Calu3 (cell line): ENCODE measurements around the gene KCNK3. TPM values are rescaled to one million over a fixed set of nuclear protein-coding genes. Genes with fewer than 3 reads are reported as not detected.

Source experiments
- BruUV-seq: library from RNA; stranded (reverse); fragments of 400-500 nt; replicated peaks from 2 replicates; lab custom pipeline; 2021; lab: Mats Ljungman, UMichigan
- CTCF ChIA-PET: fragments of 300-600 bp; sonication (Branson Sonifier 250); formaldehyde crosslinking; loops from one replicate; lab custom pipeline; 2022; ENCODE audit warnings: antibody characterized with exemption; lab: Charles Lee
- DNase-seq: peaks from one replicate; pipeline ENCODE4 v3.0.0; 2022
- H3K27ac Mint-ChIP-seq: one replicate; pipeline ENCODE4 v1.8.0; 2022; ENCODE audit warnings: mixed read lengths; ENCODE audit not compliant: unreplicated experiment
- H3K27me3 Mint-ChIP-seq: one replicate; pipeline ENCODE4 v1.8.0; 2022; ENCODE audit warnings: mixed read lengths; ENCODE audit not compliant: unreplicated experiment
- H3K36me3 Mint-ChIP-seq: one replicate; pipeline ENCODE4 v1.8.0; 2022; ENCODE audit warnings: mild to moderate bottlenecking, moderate library complexity, mixed read lengths; ENCODE audit not compliant: insufficient read depth, unreplicated experiment
- H3K4me1 Mint-ChIP-seq: one replicate; pipeline ENCODE4 v1.8.0; 2022; ENCODE audit warnings: mild to moderate bottlenecking, low read depth, mixed read lengths; ENCODE audit not compliant: unreplicated experiment
- H3K4me3 Mint-ChIP-seq: one replicate; pipeline ENCODE4 v1.8.0; 2022; ENCODE audit warnings: mild to moderate bottlenecking, low read depth, moderate library complexity, mixed read lengths; ENCODE audit not compliant: unreplicated experiment
- H3K9me3 Mint-ChIP-seq: one replicate; pipeline ENCODE4 v1.8.0; 2022; ENCODE audit warnings: low read depth, mixed read lengths; ENCODE audit not compliant: unreplicated experiment
- CTCF ChIP-seq: fragments of 200-600 bp; IDR thresholded peaks from one replicate; pipeline ENCODE4 v1.8.0; 2022; ENCODE audit warnings: antibody characterized with exemption; ENCODE audit not compliant: unreplicated experiment
- intact Hi-C: fragments of 100-400 bp; cut with micrococcal nuclease; formaldehyde crosslinking; loops from one replicate; pipeline ENCODE4 v1.10.0; 2022; ENCODE audit not compliant: unreplicated experiment
- total RNA-seq: library from RNA; stranded (reverse); gene quantifications from 2 replicates; pipeline ENCODE4 v1.2.3, GENCODE V29; 2022

The KCNK3 gene
- total RNA-seq, 1 experiment from 2014 or later, result not detected

DNA sequence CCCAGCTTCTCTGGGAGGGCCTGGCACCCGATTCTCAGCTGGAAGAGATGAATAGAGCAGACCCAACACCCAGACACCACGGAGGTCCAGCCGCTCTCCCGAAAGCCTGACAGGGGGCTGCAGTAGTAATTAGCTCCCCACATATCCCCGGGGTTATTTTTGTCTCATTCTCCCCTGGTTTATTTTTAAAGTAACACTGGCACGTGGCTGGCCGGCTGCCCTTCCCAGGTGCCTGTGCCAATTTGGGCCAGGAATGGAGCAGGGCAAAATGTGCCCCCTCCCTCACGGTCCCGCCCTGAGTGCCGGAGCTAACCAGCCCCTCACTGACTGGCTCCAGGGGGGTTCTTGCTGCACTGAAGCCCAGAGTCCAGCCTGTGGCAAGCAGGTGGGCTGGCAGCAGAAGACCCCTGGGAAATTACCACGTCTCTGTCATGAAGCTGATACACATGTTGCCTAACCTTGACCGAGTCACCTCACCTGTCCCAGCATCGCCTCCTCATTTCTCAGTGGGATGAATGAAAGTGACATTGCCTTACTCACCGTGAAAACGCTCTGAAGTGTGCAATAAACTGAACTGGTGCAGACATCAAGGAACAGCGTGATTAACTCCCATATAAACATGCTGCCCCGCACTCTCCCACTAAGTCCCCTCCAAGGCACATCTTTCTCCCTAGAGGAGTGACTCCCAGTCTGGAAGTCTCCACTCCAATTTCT is 18.4 kb downstream of the KCNK3 start:
- CTCF ChIA-PET, result interaction anchor here (1.5 kb wide), 1 partner anchor 111 kb away, joined by 3 read pairs; no protein-coding TSS in a partner anchor
- Mint-ChIP-seq H3K4me3 (no peak overlapping the region), H3K27ac (no peak overlapping the region), H3K27me3 (peaks cover 83% of the 10 kb centered on the region), H3K4me1 (no peaks in the 10 kb centered on the region), H3K36me3 (no peaks in the 10 kb centered on the region), H3K9me3 (no peaks in the 10 kb centered on the region)
- no TSS peak for BruUV-seq
- TF ChIP-seq CTCF, result no peak
- no peak for DNase-seq
- intact Hi-C loops, result no loop called here

DNA sequence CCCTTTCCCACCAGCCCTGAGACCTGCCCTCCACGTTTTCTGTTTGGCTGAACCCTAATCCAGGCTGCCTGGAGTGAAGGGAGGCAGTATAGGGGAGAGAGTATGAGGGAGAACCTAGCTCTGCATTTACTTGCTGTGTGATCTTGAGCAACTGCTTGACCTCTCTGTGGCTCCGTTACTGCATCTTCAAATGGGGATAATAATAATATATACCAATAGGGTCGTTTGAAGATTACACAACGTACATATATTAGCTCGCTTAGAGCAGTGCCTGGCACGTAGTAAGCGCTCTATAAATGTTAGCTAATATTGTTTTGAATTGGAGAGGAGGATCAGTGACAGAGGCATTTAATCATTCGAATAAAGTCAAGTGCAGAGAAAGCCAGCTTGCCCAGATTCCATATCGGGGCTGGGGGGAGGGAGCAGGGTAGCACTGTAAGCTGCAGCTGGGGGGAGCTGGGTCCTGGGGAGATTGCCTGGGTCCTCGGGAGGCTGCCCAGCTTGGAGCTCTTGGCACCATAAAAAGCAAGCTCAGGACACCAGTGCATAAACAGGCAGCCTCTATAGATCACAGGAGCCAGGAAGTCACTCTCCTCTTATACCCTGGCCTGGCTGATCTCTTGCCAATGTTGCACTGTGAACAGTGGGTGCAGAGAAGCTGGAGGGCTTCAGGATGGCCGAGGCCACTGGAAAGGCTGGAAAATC is 19.1 kb downstream of the KCNK3 start:
- no peak overlapping the region for H3K27ac Mint-ChIP-seq
- H3K4me3 Mint-ChIP-seq, result no peak overlapping the region
- CTCF ChIA-PET, result interaction anchor here (0.6 to 1.5 kb wide), 4 partner anchors 12 to 228 kb away, joined by 3 to 4 read pairs (median 3); no protein-coding TSS in a partner anchor
- H3K9me3 Mint-ChIP-seq, result no peaks in the 10 kb centered on the region
- no peaks in the 10 kb centered on the region for H3K4me1 Mint-ChIP-seq
- BruUV-seq, result no TSS peak
- no peak for DNase-seq
- TF ChIP-seq CTCF, result no peak
- intact Hi-C loops, result no loop called here
- peaks cover 83% of the 10 kb centered on the region for H3K27me3 Mint-ChIP-seq
- no peaks in the 10 kb centered on the region for H3K36me3 Mint-ChIP-seq

GRCh38 chr2:26712486-26713465 is 20.3 kb downstream of the KCNK3 start:
- CTCF ChIA-PET, result interaction anchor here (0.7 to 1.5 kb wide), 2 partner anchors 39 to 113 kb away, joined by 3 read pairs; no protein-coding TSS in a partner anchor
- no peak overlapping the region for H3K27ac Mint-ChIP-seq
- no peaks in the 10 kb centered on the region for H3K36me3 Mint-ChIP-seq
- H3K4me1 Mint-ChIP-seq, result no peaks in the 10 kb centered on the region
- TF ChIP-seq CTCF, result no peak
- H3K4me3 Mint-ChIP-seq, result no peak overlapping the region
- H3K9me3 Mint-ChIP-seq, result no peaks in the 10 kb centered on the region
- BruUV-seq, result no TSS peak
- H3K27me3 Mint-ChIP-seq, result peaks cover 83% of the 10 kb centered on the region
- DNase-seq, result no peak
- intact Hi-C loops, result no loop called here
